Measurements from ENCODE around the gene CCDC192. TPM values are rescaled to one million over a fixed set of nuclear protein-coding genes. Genes with fewer than 3 reads are reported as not detected.

CCDC192 gene
- total and polyA plus RNA-seq, 2 donors (not counting 3 experiments of a cell fraction or from before 2014, with no cell fraction given), result not detected

- Histone ChIP-seq H2AFZ (ENCODE audit: low read depth, low read length) (no peak overlapping the region), H3K27me3 (ENCODE audit: control insufficient read depth in 2 of 2, insufficient read depth in 2 of 2, low read length in 2 of 2) (no peaks in the 10 kb centered on the region), H3K9ac (replicated peaks; ENCODE audit: extremely low read depth, insufficient read depth, low read length) (no peak overlapping the region), H3K36me3 (ENCODE audit: control insufficient read depth in 2 of 2, extremely low read depth in 1 of 2, insufficient read depth in 2 of 2, low read length in 2 of 2) (no peaks in the 10 kb centered on the region), H3K9me1 (replicated peaks; ENCODE audit: control insufficient read depth, extremely low read depth, insufficient read depth, low read length) (no peaks in the 10 kb centered on the region), H3K79me2 (ENCODE audit: control insufficient read depth, insufficient read depth, low read length) (no peaks in the 10 kb centered on the region), H3K4me1 (ENCODE audit: control insufficient read depth, extremely low read depth, insufficient read depth, low read length) (no peaks in the 10 kb centered on the region), H3K4me2 (ENCODE audit: insufficient read depth, low read length) (no peak overlapping the region), H3K9me3 (replicated peaks; ENCODE audit: control insufficient read depth, insufficient read depth, low read length) (no peaks in the 10 kb centered on the region), H3K4me3 (replicated peaks in 1 of 3; ENCODE audit: insufficient read depth in 1 of 3, low read depth in 1 of 3, low read length in 3 of 3) (no peak overlapping the region), H3K27ac (ENCODE audit: insufficient read depth, low read depth, low read length) (no peak overlapping the region), H4K20me1 (replicated peaks; ENCODE audit: control insufficient read depth, extremely low read depth, insufficient read depth, low read length) (no peaks in the 10 kb centered on the region)
- intact Hi-C loops (cut with micrococcal nuclease), result no loop called here
- POLR2A ChIA-PET, result no interaction called here
- dilution Hi-C loops (cut with MboI; ENCODE audit: extremely low pct_ligation_motif_present, low sequenced_read_pairs), result no loop called here
- BruUV-seq (replicated peaks), result no TSS peak
- TF ChIP-seq JUN (IDR thresholded peaks at IDR 0.05; ENCODE audit: borderline replicate concordance, insufficient read depth, insufficient read length, low read depth), result no peak
- no peak for TF ChIP-seq EZH2 (IDR thresholded peaks at IDR 0.05; ENCODE audit: borderline replicate concordance, low read depth, low read length, severe bottlenecking)
- TF ChIP-seq MYC (IDR thresholded peaks at IDR 0.05; ENCODE audit: low read depth, low read length), result no peak
- no peak for TF ChIP-seq MAX (IDR thresholded peaks at IDR 0.05; ENCODE audit: insufficient read depth, insufficient read length)
- TF ChIP-seq POLR2AphosphoS5 (IDR thresholded peaks at IDR 0.05; ENCODE audit: insufficient read depth, low read depth, low read length), result no peak
- no peak for TF ChIP-seq CTCF (IDR thresholded peaks at IDR 0.05; ENCODE audit: extremely low read depth in 1 of 2, insufficient read depth in 1 of 2, low read depth in 1 of 2, low read length in 2 of 2)
- no peak for TF ChIP-seq FOS (IDR thresholded peaks at IDR 0.05; ENCODE audit: borderline replicate concordance, insufficient read depth, low read length)
- no peak for DNase-seq (ENCODE audit: low read depth, low spot score)
- CTCF ChIA-PET, result no interaction called here
- no peak for FAIRE-seq
These were observed 127.8 kb downstream of the CCDC192 start for GRCh38 chr5:127830829-127831598.

All from endothelial cell of umbilical vein (primary cell).